Measurements from ENCODE around the gene PARD3B. TPM values are rescaled to one million over a fixed set of nuclear protein-coding genes. Genes with fewer than 3 reads are reported as not detected.

PARD3B gene
- total RNA-seq, 6 experiments from 2014 or later: 5.3 to 11.2 (median 8.3) TPM

DNA sequence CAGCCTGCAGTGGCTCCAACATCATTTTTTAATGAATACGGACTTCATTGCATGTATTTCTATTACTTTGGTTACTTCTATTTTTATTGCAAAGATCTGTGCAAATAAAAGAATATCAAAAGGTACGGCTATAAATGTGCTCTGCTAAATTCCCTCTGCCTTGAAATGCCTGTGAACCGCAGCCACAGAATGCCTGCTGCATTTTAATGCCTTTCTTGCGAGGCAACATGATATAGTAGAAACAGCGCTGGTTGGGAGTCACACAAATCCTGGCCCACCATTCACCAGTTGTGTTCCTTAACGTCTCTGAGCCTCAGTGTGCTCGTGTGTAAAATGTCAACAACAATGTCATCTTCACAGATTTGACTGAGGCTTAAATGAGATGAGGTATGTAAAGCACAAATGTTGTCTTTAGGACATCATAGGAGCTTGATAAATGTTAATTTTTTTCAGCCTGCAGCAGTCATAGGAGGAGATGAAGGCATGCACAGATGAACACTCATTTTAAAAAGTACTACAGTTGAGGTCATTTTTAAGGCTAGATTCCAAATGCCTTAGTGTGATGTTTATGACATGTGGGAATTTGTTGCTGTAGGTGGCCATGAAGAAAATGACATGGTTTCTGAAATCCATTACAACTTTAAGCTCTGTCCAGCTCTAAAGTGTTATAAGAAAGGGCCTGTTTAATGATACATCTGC, 949.4 kb downstream of the PARD3B start:
- no peak for ATAC-seq
- intact Hi-C loops (cut with DNase I): no loop called here
- WGBS (ENCODE audit: insufficient coverage, low coverage, low lambda C conversion rate, missing lambda C conversion rate): 89% methylated on average over 7 of the region's 7 CpGs

DNA sequence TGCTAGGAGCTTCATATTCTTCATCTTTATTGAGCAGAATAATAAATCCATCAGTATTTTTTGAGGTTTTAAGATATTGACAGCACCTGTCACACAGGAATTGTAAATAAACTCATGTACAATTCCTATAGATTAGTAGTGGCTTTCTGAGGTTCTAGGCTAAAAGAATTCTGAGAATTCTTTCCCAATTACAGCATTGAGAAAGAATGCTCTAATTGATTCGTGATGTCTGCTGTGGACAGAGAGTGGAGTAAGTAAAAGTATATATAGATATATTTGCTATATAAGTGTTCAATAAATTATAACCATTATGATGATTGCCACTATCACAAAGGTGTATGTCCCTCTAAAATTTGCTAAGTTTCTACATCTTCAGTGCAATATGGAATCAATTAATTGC, 950.5 kb downstream of the PARD3B start:
- no peak for TF ChIP-seq POLR2A (IDR thresholded peaks at IDR 0.05)
- TF ChIP-seq, protein P1, sequence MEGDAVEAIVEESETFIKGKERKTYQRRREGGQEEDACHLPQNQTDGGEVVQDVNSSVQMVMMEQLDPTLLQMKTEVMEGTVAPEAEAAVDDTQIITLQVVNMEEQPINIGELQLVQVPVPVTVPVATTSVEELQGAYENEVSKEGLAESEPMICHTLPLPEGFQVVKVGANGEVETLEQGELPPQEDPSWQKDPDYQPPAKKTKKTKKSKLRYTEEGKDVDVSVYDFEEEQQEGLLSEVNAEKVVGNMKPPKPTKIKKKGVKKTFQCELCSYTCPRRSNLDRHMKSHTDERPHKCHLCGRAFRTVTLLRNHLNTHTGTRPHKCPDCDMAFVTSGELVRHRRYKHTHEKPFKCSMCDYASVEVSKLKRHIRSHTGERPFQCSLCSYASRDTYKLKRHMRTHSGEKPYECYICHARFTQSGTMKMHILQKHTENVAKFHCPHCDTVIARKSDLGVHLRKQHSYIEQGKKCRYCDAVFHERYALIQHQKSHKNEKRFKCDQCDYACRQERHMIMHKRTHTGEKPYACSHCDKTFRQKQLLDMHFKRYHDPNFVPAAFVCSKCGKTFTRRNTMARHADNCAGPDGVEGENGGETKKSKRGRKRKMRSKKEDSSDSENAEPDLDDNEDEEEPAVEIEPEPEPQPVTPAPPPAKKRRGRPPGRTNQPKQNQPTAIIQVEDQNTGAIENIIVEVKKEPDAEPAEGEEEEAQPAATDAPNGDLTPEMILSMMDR (IDR thresholded peaks at IDR 0.05): no peak

More for the DNA sequence above, 949.4 kb downstream of the PARD3B start:
- Histone ChIP-seq H3K36me3 (no peaks in the 10 kb centered on the region), H3K4me1 (no peaks in the 10 kb centered on the region), H3K9me3 (no peaks in the 10 kb centered on the region), H3K27me3 (no peaks in the 10 kb centered on the region), H3K27ac (no peak overlapping the region), H3K4me3 (no peak overlapping the region)
- TF ChIP-seq, protein P1 (IDR thresholded peaks at IDR 0.05): no peak
- DNase-seq: no peak

DNA sequence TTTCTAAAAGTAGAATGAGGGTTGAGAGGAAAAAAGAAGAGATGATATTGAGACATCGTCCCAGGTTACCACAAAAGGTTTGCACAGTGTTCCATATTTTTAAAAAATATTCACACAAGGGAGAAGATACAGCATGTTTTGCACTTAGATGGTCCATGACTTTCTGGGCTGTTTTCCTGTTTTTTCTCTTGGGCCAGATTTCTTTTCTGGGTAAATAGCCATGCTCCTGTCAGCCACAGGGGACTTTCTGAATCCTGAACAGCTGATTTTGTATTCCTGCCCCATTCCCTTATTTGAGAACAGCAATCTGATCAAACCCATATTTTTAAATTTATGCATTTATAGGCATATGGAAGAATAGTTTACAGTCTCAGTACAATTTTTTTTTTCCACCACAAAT, 951.1 kb downstream of the PARD3B start:
- Histone ChIP-seq H3K36me3 (no peaks in the 10 kb centered on the region), H3K4me3 (no peak overlapping the region), H3K27ac (no peak overlapping the region), H3K9me3 (no peaks in the 10 kb centered on the region), H3K4me1 (no peaks in the 10 kb centered on the region), H3K27me3 (no peaks in the 10 kb centered on the region)
- ATAC-seq: no peak
- WGBS (ENCODE audit: insufficient coverage, low coverage, low lambda C conversion rate, missing lambda C conversion rate): 93% methylated on average over 1 of the region's 1 CpG
- TF ChIP-seq, protein P1 (IDR thresholded peaks at IDR 0.05): no peak
- TF ChIP-seq POLR2A (IDR thresholded peaks at IDR 0.05): no peak
- DNase-seq: no peak
- intact Hi-C loops (cut with DNase I): no loop called here

More for the DNA sequence above, 950.5 kb downstream of the PARD3B start:
- no peak for DNase-seq
- no peaks in the 10 kb centered on the region for H3K4me1 ChIP-seq
- H3K9me3 ChIP-seq: no peaks in the 10 kb centered on the region
- ATAC-seq: no peak
- H3K27ac ChIP-seq: no peak overlapping the region
- intact Hi-C loops (cut with DNase I): no loop called here
- H3K4me3 ChIP-seq: no peak overlapping the region
- no peaks in the 10 kb centered on the region for H3K36me3 ChIP-seq
- H3K27me3 ChIP-seq: no peaks in the 10 kb centered on the region
- 88% methylated on average over 1 of the region's 1 CpG for WGBS (ENCODE audit: insufficient coverage, low coverage, low lambda C conversion rate, missing lambda C conversion rate)

DNA sequence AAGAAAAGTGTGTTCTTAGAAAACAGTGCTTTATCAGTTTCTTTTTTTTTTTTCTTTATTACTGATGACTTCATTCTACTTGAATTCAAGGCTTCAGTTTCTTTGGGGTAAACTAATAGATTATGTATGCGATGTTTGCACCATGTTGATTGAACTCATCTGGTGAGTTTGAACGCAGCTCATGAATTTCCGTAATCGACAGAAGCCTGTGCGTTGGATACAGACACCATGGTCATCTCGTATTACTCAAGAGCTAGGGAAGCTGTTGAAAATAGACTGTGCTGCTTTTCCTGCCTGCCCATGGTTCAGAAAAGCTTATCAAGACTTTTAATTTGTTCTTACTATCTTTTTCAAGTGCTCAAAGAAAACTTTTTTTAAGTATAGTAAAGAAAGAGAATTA, 951.5 kb downstream of the PARD3B start:
- intact Hi-C loops (cut with DNase I): no loop called here
- Histone ChIP-seq H3K4me1 (no peaks in the 10 kb centered on the region), H3K36me3 (no peaks in the 10 kb centered on the region), H3K27me3 (no peaks in the 10 kb centered on the region), H3K9me3 (no peaks in the 10 kb centered on the region), H3K4me3 (no peak overlapping the region), H3K27ac (no peak overlapping the region)
- no peak for ATAC-seq
- TF ChIP-seq, protein P1 (IDR thresholded peaks at IDR 0.05): no peak
- no peak for TF ChIP-seq POLR2A (IDR thresholded peaks at IDR 0.05)
- DNase-seq: no peak
- 91% methylated on average over 6 of the region's 6 CpGs for WGBS (ENCODE audit: insufficient coverage, low coverage, low lambda C conversion rate, missing lambda C conversion rate)
